HepG2 (cell line): ENCODE data around the gene GOLGA8A. TPM values are rescaled to one million over a fixed set of nuclear protein-coding genes. Genes with fewer than 3 reads are reported as not detected.

Source experiments
- ATAC-seq: fragments of 200-7000 bp; cut with Tn5 transposase; 3 replicates; pipeline ENCODE4 v1.9.1; 2020; ENCODE audit warnings: mild to moderate bottlenecking, moderate library complexity
- BruUV-seq: library from RNA; stranded (reverse); fragments of 400-500 nt; replicated peaks from 2 replicates; lab custom pipeline; 2021; lab: Mats Ljungman, UMichigan
- CTCF ChIA-PET: fragments of 300-600 bp; formaldehyde crosslinking; extraction: SDS; loops from one replicate; lab custom pipeline; 2021; ENCODE audit warnings: low total read pairs, inconsistent platforms, low intra/inter-chr PET ratio; lab: Yijun Ruan, JAX
- POLR2A ChIA-PET: fragments of 350-600 bp; sonication (Branson Sonifier 250); formaldehyde crosslinking; loops from one replicate; lab custom pipeline; 2020; ENCODE audit warnings: antibody characterized with exemption, inconsistent platforms; lab: Yijun Ruan, JAX
- DNase-seq: peaks from one replicate; pipeline ENCODE4 v3.0.0-alpha.2; 2015; ENCODE audit warnings: low spot score
- FAIRE-seq: peaks from 3 replicates; lab custom pipeline; 2011; peaks lifted over from hg19 to GRCh38; lab: Jason Lieb, UNC
- H2AFZ ChIP-seq: one replicate; pipeline ENCODE4 v1.6.1; 2011; ENCODE audit warnings: low read length, inconsistent platforms
- H3K27ac ChIP-seq: fragments of 300-600 bp; 3 replicates; pipeline ENCODE4 v1.8.0; 2011; ENCODE audit warnings: mixed run types, mild to moderate bottlenecking, mixed read lengths, low read length, inconsistent platforms; ENCODE audit not compliant: insufficient read depth; ENCODE audit errors: extremely low read length
- H3K27me3 ChIP-seq, 2 experiments: fragments of 200-600 bp in 1 of 2; 2 replicates in 1 of 2; 3 replicates in 1 of 2; pipeline versions ENCODE4 v1.6.0 to v1.8.0; 2011; ENCODE audit warnings: low read length in 2 of 2, mild to moderate bottlenecking in 2 of 2, moderate library complexity in 2 of 2, inconsistent platforms in 1 of 2; ENCODE audit not compliant: insufficient read depth in 2 of 2, control insufficient read depth in 1 of 2
- H3K36me3 ChIP-seq, 2 experiments: fragments of 200-600 bp in 1 of 2; replicated peaks in 1 of 2; 2 replicates in 1 of 2; 3 replicates in 1 of 2; pipeline versions ENCODE4 v1.5.1 to v1.8.0; 2011; ENCODE audit warnings: low read length in 2 of 2, inconsistent platforms in 1 of 2; ENCODE audit not compliant: insufficient read depth in 2 of 2, control insufficient read depth in 1 of 2
- H3K4me1 ChIP-seq: 2 replicates; pipeline ENCODE4 v1.5.1; 2012; ENCODE audit warnings: low read length, inconsistent platforms; ENCODE audit not compliant: insufficient read depth
- H3K4me2 ChIP-seq: 2 replicates; pipeline ENCODE4 v1.6.0; 2011; ENCODE audit warnings: low read depth, low read length, inconsistent platforms
- H3K4me3 ChIP-seq, 3 experiments: fragments of 200-600 bp in 1 of 3; sonication (generic), shearing (Covaris generic) in 1 of 3; replicated peaks in 1 of 3; 2 replicates each; pipeline ENCODE4 v1.5.1; 2011 to 2016; ENCODE audit warnings: low read length in 3 of 3, inconsistent platforms in 2 of 3, low read depth in 2 of 3, mild to moderate bottlenecking in 2 of 3, control low read depth in 1 of 3, mixed read lengths in 1 of 3; ENCODE audit not compliant: insufficient read depth in 1 of 3
- H3K79me2 ChIP-seq: one replicate; pipeline ENCODE4 v1.6.1; 2011; ENCODE audit warnings: low read length, inconsistent platforms; ENCODE audit not compliant: insufficient read depth
- H3K9ac ChIP-seq: 2 replicates; pipeline ENCODE4 v1.6.0; 2011; ENCODE audit warnings: mild to moderate bottlenecking, low read depth, low read length, inconsistent platforms; ENCODE audit not compliant: insufficient read depth
- H3K9me3 ChIP-seq: 2 replicates; pipeline ENCODE4 v1.5.1; 2012; ENCODE audit warnings: mild to moderate bottlenecking, low read length
- H4K20me1 ChIP-seq: 2 replicates; pipeline ENCODE4 v1.6.0; 2011; ENCODE audit warnings: inconsistent platforms, mild to moderate bottlenecking, low read length, moderate library complexity; ENCODE audit not compliant: insufficient read depth
- E2F1 ChIP-seq: sonication (generic); formaldehyde crosslinking; IDR thresholded peaks from 2 replicates; pipeline ENCODE4 v1.5.0; 2020; ENCODE audit warnings: missing genetic modification reagents
- KLF11 ChIP-seq: IDR thresholded peaks from 2 replicates; pipeline ENCODE4 v1.6.1; 2016; ENCODE audit warnings: missing compliant biosample characterization
- SAP130 ChIP-seq: IDR thresholded peaks from 2 replicates; pipeline ENCODE4 v1.6.1; 2016; ENCODE audit warnings: low read depth
- ZNF101 ChIP-seq: sonication (generic); formaldehyde crosslinking; IDR thresholded peaks from 2 replicates; pipeline ENCODE4 v1.4.0; 2020; ENCODE audit warnings: mild to moderate bottlenecking, low read depth, missing genetic modification reagents, borderline replicate concordance
- ZNF678 ChIP-seq: sonication (generic); formaldehyde crosslinking; IDR thresholded peaks from 2 replicates; pipeline ENCODE4 v1.4.0; 2020; ENCODE audit warnings: mild to moderate bottlenecking, missing genetic modification reagents
- ZNF777 ChIP-seq: sonication (generic); formaldehyde crosslinking; IDR thresholded peaks from 2 replicates; pipeline ENCODE4 v1.4.0; 2020; ENCODE audit warnings: missing genetic modification reagents
- ZSCAN22 ChIP-seq: sonication (generic); formaldehyde crosslinking; IDR thresholded peaks from 2 replicates; pipeline ENCODE4 v1.4.0; 2020; ENCODE audit warnings: mild to moderate bottlenecking, missing genetic modification reagents
- WGBS: methylation state at CpG from one replicate; pipeline ENCODE4 v1.1.6; 2017; ENCODE audit warnings: low lambda C conversion rate; 5-methylcytosine and 5-hydroxymethylcytosine counted together
- in situ Hi-C: cut with HindIII; loops from 2 replicates; pipeline ENCODE4 v1.10.0; 2017; ENCODE audit warnings: low pct_unique_long_range_greater_than_20kb; ENCODE audit not compliant: extremely low pct_ligation_motif_present
- intact Hi-C: fragments of 100-400 bp; cut with micrococcal nuclease; formaldehyde crosslinking; loops from one replicate; pipeline ENCODE4 v1.10.0; 2022; ENCODE audit not compliant: unreplicated experiment
- polyA plus RNA-seq, 8 experiments: library from polyadenylated mRNA; depleted of rRNA in 3 of 8; stranded (reverse) in 7 of 8; unstranded in 1 of 8; fragments of >200 nt; fragmentation: Illumina TruSeq in 4 of 8; extraction: Trizol in 4 of 8; gene quantifications; 2 replicates each; pipeline versions ENCODE4 v1.2.1 to v1.2.3, GENCODE V29; 2011 to 2016; ENCODE audit warnings: low read depth in 4 of 8, missing spikeins in 1 of 8, mixed read lengths in 1 of 8; ENCODE audit not compliant: insufficient read depth in 1 of 8
- total RNA-seq, 5 experiments: library from RNA; depleted of rRNA; stranded (reverse); fragments of >200 nt; fragmentation: Illumina TruSeq; extraction: Trizol; gene quantifications; 2 replicates each; pipeline ENCODE4 v1.2.3, GENCODE V29; 2016; ENCODE audit warnings: low read depth in 1 of 5
- TF ChIP-seq, protein P1 (sequence below): sonication (generic); formaldehyde crosslinking; IDR thresholded peaks from 2 replicates; pipeline ENCODE4 v1.5.0; 2020; ENCODE audit warnings: mild to moderate bottlenecking, missing genetic modification reagents
- TF ChIP-seq, protein P2 (sequence below): sonication (generic); formaldehyde crosslinking; IDR thresholded peaks from 2 replicates; pipeline ENCODE4 v1.5.1; 2020; ENCODE audit warnings: mild to moderate bottlenecking, missing genetic modification reagents, borderline replicate concordance
- TF ChIP-seq, protein P3 (sequence below): sonication (generic); formaldehyde crosslinking; IDR thresholded peaks from 2 replicates; pipeline ENCODE4 v1.5.0; 2020; ENCODE audit warnings: mild to moderate bottlenecking, missing genetic modification reagents, moderate library complexity

GOLGA8A gene
- total and polyA plus RNA-seq, 2 of the 13 experiments (the other 11 are each of a cell fraction or from before 2014, with no cell fraction given), result 17.1 to 43.7 TPM

- TF ChIP-seq ZSCAN22, result no peak
- no peak for TF ChIP-seq ZNF101 (CRISPR knock-in tag)
- no peak for TF ChIP-seq E2F1 (CRISPR knock-in tag)
- TF ChIP-seq, protein P1, sequence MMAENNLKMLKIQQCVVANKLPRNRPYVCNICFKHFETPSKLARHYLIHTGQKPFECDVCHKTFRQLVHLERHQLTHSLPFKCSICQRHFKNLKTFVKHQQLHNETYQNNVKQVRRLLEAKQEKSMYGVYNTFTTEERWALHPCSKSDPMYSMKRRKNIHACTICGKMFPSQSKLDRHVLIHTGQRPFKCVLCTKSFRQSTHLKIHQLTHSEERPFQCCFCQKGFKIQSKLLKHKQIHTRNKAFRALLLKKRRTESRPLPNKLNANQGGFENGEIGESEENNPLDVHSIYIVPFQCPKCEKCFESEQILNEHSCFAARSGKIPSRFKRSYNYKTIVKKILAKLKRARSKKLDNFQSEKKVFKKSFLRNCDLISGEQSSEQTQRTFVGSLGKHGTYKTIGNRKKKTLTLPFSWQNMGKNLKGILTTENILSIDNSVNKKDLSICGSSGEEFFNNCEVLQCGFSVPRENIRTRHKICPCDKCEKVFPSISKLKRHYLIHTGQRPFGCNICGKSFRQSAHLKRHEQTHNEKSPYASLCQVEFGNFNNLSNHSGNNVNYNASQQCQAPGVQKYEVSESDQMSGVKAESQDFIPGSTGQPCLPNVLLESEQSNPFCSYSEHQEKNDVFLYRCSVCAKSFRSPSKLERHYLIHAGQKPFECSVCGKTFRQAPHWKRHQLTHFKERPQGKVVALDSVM (CRISPR knock-in tag), result no peak
Measured at GRCh38 chr15:34439878-34440277, 2.3 kb upstream of the GOLGA8A start (continued).

- H3K79me2 ChIP-seq, result peaks cover 4% of the 10 kb centered on the region
- 92% methylated on average over 13 of the region's 70 CpGs for WGBS
- H2AFZ ChIP-seq, result no peak overlapping the region
- peak overlapping the region; percentile 65 for H3K4me2 ChIP-seq
- H4K20me1 ChIP-seq, result no peaks in the 10 kb centered on the region
- H3K9me3 ChIP-seq, result no peaks in the 10 kb centered on the region
- DNase-seq (peak; percentile 3), ATAC-seq (peak; percentile 78), FAIRE-seq (no peak)
- ChIA-PET CTCF (no interaction called here), POLR2A (no interaction called here)
- no peak overlapping the region for H3K27ac ChIP-seq
- in situ Hi-C loops (loop anchor here (10.0 to 25.0 kb wide), 2 partner anchors 72 to 150 kb away; partner anchors contain the start of genes GOLGA8B and LPCAT4), intact Hi-C loops (no loop called here)
- peak overlapping the region; percentile 49; the same call in 1 of the 2 replicates for H3K9ac ChIP-seq
- peaks cover 10% of the 10 kb centered on the region for H3K4me1 ChIP-seq
- H3K4me3 ChIP-seq, result peak overlapping the region; percentile 47 to 66 (median 61); a peak in 4 of 6 replicates
- H3K36me3 ChIP-seq, result 0 out of 5 replicates have a peak, but pooled peaks cover 0 to 2% of the 10 kb centered on the region in 2 experiments
- BruUV-seq, result no TSS peak
- H3K27me3 ChIP-seq, result no peaks in the 10 kb centered on the region; a peak in 1 of 5 replicates
- TF ChIP-seq ZNF777 (CRISPR knock-in tag) (peak; percentile 31), KLF11 (CRISPR knock-in tag) (no peak), SAP130 (CRISPR knock-in tag) (0 out of 2 replicates have a peak, but pooled peaks have one; percentile 24), ZNF678 (CRISPR knock-in tag) (no peak)
- TF ChIP-seq, protein P2, sequence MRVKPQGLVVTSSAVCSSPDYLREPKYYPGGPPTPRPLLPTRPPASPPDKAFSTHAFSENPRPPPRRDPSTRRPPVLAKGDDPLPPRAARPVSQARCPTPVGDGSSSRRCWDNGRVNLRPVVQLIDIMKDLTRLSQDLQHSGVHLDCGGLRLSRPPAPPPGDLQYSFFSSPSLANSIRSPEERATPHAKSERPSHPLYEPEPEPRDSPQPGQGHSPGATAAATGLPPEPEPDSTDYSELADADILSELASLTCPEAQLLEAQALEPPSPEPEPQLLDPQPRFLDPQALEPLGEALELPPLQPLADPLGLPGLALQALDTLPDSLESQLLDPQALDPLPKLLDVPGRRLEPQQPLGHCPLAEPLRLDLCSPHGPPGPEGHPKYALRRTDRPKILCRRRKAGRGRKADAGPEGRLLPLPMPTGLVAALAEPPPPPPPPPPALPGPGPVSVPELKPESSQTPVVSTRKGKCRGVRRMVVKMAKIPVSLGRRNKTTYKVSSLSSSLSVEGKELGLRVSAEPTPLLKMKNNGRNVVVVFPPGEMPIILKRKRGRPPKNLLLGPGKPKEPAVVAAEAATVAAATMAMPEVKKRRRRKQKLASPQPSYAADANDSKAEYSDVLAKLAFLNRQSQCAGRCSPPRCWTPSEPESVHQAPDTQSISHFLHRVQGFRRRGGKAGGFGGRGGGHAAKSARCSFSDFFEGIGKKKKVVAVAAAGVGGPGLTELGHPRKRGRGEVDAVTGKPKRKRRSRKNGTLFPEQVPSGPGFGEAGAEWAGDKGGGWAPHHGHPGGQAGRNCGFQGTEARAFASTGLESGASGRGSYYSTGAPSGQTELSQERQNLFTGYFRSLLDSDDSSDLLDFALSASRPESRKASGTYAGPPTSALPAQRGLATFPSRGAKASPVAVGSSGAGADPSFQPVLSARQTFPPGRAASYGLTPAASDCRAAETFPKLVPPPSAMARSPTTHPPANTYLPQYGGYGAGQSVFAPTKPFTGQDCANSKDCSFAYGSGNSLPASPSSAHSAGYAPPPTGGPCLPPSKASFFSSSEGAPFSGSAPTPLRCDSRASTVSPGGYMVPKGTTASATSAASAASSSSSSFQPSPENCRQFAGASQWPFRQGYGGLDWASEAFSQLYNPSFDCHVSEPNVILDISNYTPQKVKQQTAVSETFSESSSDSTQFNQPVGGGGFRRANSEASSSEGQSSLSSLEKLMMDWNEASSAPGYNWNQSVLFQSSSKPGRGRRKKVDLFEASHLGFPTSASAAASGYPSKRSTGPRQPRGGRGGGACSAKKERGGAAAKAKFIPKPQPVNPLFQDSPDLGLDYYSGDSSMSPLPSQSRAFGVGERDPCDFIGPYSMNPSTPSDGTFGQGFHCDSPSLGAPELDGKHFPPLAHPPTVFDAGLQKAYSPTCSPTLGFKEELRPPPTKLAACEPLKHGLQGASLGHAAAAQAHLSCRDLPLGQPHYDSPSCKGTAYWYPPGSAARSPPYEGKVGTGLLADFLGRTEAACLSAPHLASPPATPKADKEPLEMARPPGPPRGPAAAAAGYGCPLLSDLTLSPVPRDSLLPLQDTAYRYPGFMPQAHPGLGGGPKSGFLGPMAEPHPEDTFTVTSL, result no peak
- TF ChIP-seq, protein P3, sequence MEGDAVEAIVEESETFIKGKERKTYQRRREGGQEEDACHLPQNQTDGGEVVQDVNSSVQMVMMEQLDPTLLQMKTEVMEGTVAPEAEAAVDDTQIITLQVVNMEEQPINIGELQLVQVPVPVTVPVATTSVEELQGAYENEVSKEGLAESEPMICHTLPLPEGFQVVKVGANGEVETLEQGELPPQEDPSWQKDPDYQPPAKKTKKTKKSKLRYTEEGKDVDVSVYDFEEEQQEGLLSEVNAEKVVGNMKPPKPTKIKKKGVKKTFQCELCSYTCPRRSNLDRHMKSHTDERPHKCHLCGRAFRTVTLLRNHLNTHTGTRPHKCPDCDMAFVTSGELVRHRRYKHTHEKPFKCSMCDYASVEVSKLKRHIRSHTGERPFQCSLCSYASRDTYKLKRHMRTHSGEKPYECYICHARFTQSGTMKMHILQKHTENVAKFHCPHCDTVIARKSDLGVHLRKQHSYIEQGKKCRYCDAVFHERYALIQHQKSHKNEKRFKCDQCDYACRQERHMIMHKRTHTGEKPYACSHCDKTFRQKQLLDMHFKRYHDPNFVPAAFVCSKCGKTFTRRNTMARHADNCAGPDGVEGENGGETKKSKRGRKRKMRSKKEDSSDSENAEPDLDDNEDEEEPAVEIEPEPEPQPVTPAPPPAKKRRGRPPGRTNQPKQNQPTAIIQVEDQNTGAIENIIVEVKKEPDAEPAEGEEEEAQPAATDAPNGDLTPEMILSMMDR, result peak; percentile 23; the same call in 1 of the 2 replicates
Measured at GRCh38 chr15:34436956-34437442, 609 bp downstream of the GOLGA8A start.
